Endodermal cell (in vitro differentiated cells): Measurements from ENCODE around the gene CDH4. TPM values are rescaled to one million over a fixed set of nuclear protein-coding genes. Genes with fewer than 3 reads are reported as not detected.

Experiments used
- DNase-seq: peaks from one replicate; pipeline ENCODE4 v3.0.0-alpha.2; 2017
- H3K27ac ChIP-seq: 2 replicates; pipeline ENCODE4 v1.5.1; 2013; ENCODE audit warnings: mild to moderate bottlenecking, low read depth, low read length, moderate library complexity
- H3K27me3 ChIP-seq: 2 replicates; pipeline ENCODE4 v1.6.1; 2013; ENCODE audit warnings: mild to moderate bottlenecking, low read length, moderate library complexity; ENCODE audit not compliant: insufficient read depth, control insufficient read depth, poor library complexity, severe bottlenecking
- H3K36me3 ChIP-seq: 2 replicates; pipeline ENCODE4 v1.7.0; 2013; ENCODE audit warnings: mild to moderate bottlenecking, low read length, moderate library complexity; ENCODE audit not compliant: control insufficient read depth, insufficient read depth
- H3K4me1 ChIP-seq: one replicate; pipeline ENCODE4 v1.7.0; 2013; ENCODE audit warnings: low read length; ENCODE audit not compliant: control insufficient read depth, insufficient read depth
- H3K4me3 ChIP-seq: 2 replicates; pipeline ENCODE4 v1.5.1; 2013; ENCODE audit warnings: mild to moderate bottlenecking, low read length, moderate library complexity
- H3K9ac ChIP-seq: 2 replicates; pipeline ENCODE4 v1.6.1; 2013; ENCODE audit warnings: mild to moderate bottlenecking, low read length, moderate library complexity; ENCODE audit not compliant: poor library complexity, severe bottlenecking; ENCODE audit errors: extremely low read depth
- H3K9me3 ChIP-seq: 2 replicates; pipeline ENCODE4 v1.6.1; 2013; ENCODE audit warnings: mild to moderate bottlenecking, low read length, moderate library complexity; ENCODE audit not compliant: control insufficient read depth
- H3K27ac Mint-ChIP-seq: 2 replicates; pipeline ENCODE4 v1.8.0; 2020; ENCODE audit warnings: mixed read lengths
- H3K27me3 Mint-ChIP-seq: 2 replicates; pipeline ENCODE4 v1.8.0; 2021; ENCODE audit warnings: mild to moderate bottlenecking, mixed read lengths; ENCODE audit not compliant: insufficient read depth
- H3K36me3 Mint-ChIP-seq: 2 replicates; pipeline ENCODE4 v1.8.0; 2020; ENCODE audit warnings: low read depth, mixed read lengths
- H3K4me1 Mint-ChIP-seq: 2 replicates; pipeline ENCODE4 v1.8.0; 2020; ENCODE audit warnings: mixed read lengths
- H3K4me3 Mint-ChIP-seq: 2 replicates; pipeline ENCODE4 v1.8.0; 2020; ENCODE audit warnings: mild to moderate bottlenecking, moderate library complexity, mixed read lengths
- H3K9me3 Mint-ChIP-seq: 2 replicates; pipeline ENCODE4 v1.8.0; 2020; ENCODE audit warnings: mild to moderate bottlenecking, mixed read lengths
- WGBS, 2 experiments: methylation state at CpG; one replicate each; pipeline versions ENCODE4 v1.1.5 to v1.1.7; 2013; ENCODE audit warnings: missing lambda C conversion rate in 2 of 2, mixed read lengths in 1 of 2; ENCODE audit not compliant: insufficient coverage in 1 of 2, insufficient read length in 1 of 2; 5-methylcytosine and 5-hydroxymethylcytosine counted together
- total RNA-seq, 2 donors: library from RNA; stranded (reverse); fragmentation: NEBNext Ultra II Directional in 1 of 2; extraction: Animal tissue kit (Norgen Biotek cat#: 25700) in 1 of 2; gene quantifications; 2 replicates in 1 of 2; 3 replicates in 1 of 2; pipeline ENCODE4 v1.2.1, GENCODE V29; 2021
- TF ChIP-seq, protein P1 (sequence below): fragments of 200-600 bp; sonication (generic); conservative IDR thresholded peaks from 2 replicates; pipeline ENCODE4 v1.5.0; 2021; ENCODE audit warnings: antibody characterized with exemption, mild to moderate bottlenecking

CDH4 gene
- total RNA-seq, 2 donors from 2014 or later = 1.8 to 5.8 TPM

DNA sequence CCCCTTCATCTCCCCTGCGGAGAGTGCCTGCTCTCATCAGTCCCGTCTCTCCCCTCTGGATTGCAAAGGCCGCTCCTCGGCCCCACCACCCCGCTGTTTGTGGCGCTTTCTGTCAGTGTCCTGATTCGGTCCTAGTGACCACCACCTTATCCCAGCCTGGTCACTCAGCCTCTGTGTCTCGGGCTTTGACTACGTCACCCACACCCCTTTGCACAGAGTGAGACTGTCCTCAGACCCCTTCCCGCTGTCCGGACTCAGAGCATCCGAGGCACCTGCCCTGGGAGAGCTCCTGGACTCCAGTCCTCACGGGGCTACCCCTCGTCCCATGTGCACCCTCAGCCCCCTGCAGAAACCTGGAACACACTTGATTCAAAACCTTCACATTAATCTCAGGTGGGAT, 433.4 kb downstream of the CDH4 start:
- Histone ChIP-seq H3K36me3 (no peaks in the 10 kb centered on the region), H3K9me3 (no peaks in the 10 kb centered on the region), H3K4me3 (no peak overlapping the region), H3K27me3 (no peaks in the 10 kb centered on the region), H3K9ac (no peak overlapping the region), H3K4me1 (no peaks in the 10 kb centered on the region), H3K27ac (no peak overlapping the region)
- Mint-ChIP-seq H3K4me3 (no peak overlapping the region), H3K9me3 (no peaks in the 10 kb centered on the region), H3K27me3 (peaks cover 66% of the 10 kb centered on the region), H3K4me1 (no peaks in the 10 kb centered on the region), H3K36me3 (no peaks in the 10 kb centered on the region), H3K27ac (no peak overlapping the region)
- 94 to 100% methylated on average over 7 to 14 of the region's 14 CpGs for WGBS, 2 experiments
- TF ChIP-seq, protein P1, sequence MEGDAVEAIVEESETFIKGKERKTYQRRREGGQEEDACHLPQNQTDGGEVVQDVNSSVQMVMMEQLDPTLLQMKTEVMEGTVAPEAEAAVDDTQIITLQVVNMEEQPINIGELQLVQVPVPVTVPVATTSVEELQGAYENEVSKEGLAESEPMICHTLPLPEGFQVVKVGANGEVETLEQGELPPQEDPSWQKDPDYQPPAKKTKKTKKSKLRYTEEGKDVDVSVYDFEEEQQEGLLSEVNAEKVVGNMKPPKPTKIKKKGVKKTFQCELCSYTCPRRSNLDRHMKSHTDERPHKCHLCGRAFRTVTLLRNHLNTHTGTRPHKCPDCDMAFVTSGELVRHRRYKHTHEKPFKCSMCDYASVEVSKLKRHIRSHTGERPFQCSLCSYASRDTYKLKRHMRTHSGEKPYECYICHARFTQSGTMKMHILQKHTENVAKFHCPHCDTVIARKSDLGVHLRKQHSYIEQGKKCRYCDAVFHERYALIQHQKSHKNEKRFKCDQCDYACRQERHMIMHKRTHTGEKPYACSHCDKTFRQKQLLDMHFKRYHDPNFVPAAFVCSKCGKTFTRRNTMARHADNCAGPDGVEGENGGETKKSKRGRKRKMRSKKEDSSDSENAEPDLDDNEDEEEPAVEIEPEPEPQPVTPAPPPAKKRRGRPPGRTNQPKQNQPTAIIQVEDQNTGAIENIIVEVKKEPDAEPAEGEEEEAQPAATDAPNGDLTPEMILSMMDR = no peak
- no peak for DNase-seq

DNA sequence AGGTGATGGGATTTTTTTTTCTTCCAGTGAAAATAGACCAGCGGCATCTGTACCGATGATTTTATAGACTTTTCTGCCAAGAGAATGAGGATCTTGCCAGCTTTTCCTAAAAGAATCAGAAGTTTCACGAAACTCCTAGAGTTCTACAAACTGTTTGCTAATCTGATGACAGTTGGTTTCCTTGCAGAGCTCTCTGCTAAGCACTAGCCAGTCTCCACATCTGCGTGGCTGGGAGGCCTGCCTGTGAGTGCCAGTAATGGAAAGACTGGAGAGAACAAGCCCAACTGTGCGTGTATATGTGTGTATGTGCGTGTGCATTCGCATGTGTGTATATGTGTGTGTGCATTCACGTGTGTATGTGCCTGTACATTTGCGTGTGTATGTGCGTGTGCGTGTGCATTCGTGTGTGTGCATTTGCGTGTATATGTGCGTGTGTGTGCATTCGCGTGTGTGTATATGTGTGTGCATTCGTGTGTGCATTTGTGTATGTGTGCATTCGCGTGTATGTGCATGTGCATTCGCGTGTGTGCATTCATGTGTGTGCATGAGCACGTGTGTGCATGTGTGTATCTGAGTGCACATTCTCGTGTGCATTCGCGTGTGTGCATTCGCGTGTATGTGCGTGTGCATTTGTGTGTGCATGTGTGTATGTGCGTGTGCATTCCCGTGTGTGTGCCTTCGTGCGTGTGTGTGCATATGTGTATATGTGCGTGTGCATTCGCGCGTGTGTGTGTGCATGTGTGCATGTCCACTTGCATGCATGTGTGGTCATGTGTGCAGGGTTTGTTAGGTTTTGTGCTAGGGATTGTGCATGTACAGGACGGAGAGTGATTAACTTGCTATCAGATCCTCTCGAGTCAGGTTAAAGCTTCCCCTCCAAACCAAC, 434.2 kb downstream of the CDH4 start:
- H3K4me1 Mint-ChIP-seq = no peaks in the 10 kb centered on the region
- Histone ChIP-seq H3K9ac (no peak overlapping the region), H3K27ac (no peak overlapping the region), H3K4me3 (no peak overlapping the region), H3K9me3 (no peaks in the 10 kb centered on the region), H3K36me3 (no peaks in the 10 kb centered on the region), H3K27me3 (no peaks in the 10 kb centered on the region), H3K4me1 (no peaks in the 10 kb centered on the region)
- 90% methylated on average over 33 to 38 of the region's 38 CpGs for WGBS, 2 experiments
- no peaks in the 10 kb centered on the region for H3K9me3 Mint-ChIP-seq
- H3K27ac Mint-ChIP-seq = no peak overlapping the region
- H3K4me3 Mint-ChIP-seq = no peak overlapping the region
- no peaks in the 10 kb centered on the region for H3K36me3 Mint-ChIP-seq
- H3K27me3 Mint-ChIP-seq = peaks cover 63% of the 10 kb centered on the region
- TF ChIP-seq, protein P1 = no peak
- no peak for DNase-seq

DNA sequence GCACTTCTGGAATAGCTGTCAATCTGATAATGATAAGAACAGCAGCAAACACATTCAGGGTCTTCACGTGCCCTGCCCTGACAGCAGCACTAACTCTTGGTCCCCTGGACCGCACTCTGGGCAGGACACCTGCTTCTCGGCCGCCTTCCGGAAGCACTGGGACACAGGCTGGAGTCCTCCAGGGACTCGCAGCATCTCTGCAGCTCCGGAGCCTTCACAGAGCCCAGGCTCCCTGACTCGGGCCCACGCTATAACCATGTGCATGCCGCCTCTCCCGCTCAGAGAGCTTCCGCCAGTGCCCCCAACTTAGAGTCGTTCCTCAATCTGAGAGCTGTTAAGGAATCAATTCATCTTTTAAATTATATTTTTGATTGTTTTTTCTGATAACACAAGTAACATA, 436.4 kb downstream of the CDH4 start:
- H3K27me3 Mint-ChIP-seq = peaks cover 50% of the 10 kb centered on the region

More for the DNA sequence above, 436.4 kb downstream of the CDH4 start:
- no peak overlapping the region for H3K27ac ChIP-seq
- no peaks in the 10 kb centered on the region for H3K9me3 ChIP-seq
- WGBS, 2 experiments = 92 to 94% methylated on average over 7 to 13 of the region's 13 CpGs
- no peak overlapping the region for H3K9ac ChIP-seq
- H3K9me3 Mint-ChIP-seq = no peaks in the 10 kb centered on the region
- H3K4me1 Mint-ChIP-seq = no peaks in the 10 kb centered on the region
- H3K27ac Mint-ChIP-seq = no peak overlapping the region
- H3K36me3 ChIP-seq = no peaks in the 10 kb centered on the region
- DNase-seq = no peak
- no peak overlapping the region for H3K4me3 ChIP-seq
- no peaks in the 10 kb centered on the region for H3K4me1 ChIP-seq
- TF ChIP-seq, protein P1 = no peak
- no peaks in the 10 kb centered on the region for H3K27me3 ChIP-seq
- H3K36me3 Mint-ChIP-seq = no peaks in the 10 kb centered on the region
- H3K4me3 Mint-ChIP-seq = no peak overlapping the region
